ENCODE measurements around the gene HOXC10.

HOXC10 gene

DNA sequence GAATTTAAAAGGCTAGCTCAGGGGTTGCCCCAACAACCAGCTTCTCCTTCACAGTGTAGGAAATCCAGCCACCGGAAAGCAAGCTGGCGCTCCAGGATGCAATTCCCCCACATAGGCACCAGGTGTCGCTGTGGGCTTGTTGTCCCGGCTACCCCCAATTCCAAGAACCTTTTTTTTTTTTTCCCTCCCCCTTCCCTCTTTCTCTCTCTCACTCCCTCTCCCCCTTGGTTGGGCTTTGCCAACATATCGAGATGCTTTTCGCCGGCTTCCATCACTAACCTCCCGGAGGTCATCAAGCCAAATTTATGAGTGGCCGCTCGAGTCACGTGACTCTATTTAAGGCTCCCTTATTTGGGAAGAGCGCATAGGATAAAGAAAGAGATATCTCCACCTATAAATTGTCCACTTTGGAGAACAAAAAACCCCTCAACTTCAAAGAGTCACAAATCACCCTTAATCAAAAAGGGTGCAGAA, 47.7 kb downstream of the HOXC10 start, which contains the start of gene HOXC5:
Gene HOXC5, plus strand, starts transcription at position 424 of the 474 bp plus-strand sequence. CDS start 73 bp downstream, outside the sequence.
- Histone ChIP-seq H3K27me3 (ENCODE audit: insufficient read depth, poor library complexity, severe bottlenecking) (peaks cover 91% of the 10 kb centered on the region), H3K4me3 (replicated peaks; ENCODE audit: insufficient read depth, low read length) (no peak within 1 kb of the TSS), H3K27ac (replicated peaks) (no peak within 1 kb of the TSS)
- peak; percentile 32 to 68 for DNase-seq (ENCODE audit: low read depth in 1 of 2, low spot score in 1 of 2)
- no peak for TF ChIP-seq SPI1 (IDR thresholded peaks at IDR 0.05; ENCODE audit: borderline replicate concordance, low read depth)
- TF ChIP-seq, protein P1, sequence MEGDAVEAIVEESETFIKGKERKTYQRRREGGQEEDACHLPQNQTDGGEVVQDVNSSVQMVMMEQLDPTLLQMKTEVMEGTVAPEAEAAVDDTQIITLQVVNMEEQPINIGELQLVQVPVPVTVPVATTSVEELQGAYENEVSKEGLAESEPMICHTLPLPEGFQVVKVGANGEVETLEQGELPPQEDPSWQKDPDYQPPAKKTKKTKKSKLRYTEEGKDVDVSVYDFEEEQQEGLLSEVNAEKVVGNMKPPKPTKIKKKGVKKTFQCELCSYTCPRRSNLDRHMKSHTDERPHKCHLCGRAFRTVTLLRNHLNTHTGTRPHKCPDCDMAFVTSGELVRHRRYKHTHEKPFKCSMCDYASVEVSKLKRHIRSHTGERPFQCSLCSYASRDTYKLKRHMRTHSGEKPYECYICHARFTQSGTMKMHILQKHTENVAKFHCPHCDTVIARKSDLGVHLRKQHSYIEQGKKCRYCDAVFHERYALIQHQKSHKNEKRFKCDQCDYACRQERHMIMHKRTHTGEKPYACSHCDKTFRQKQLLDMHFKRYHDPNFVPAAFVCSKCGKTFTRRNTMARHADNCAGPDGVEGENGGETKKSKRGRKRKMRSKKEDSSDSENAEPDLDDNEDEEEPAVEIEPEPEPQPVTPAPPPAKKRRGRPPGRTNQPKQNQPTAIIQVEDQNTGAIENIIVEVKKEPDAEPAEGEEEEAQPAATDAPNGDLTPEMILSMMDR (IDR thresholded peaks at IDR 0.05; ENCODE audit: insufficient read depth, low read length): peak; percentile 73

DNA sequence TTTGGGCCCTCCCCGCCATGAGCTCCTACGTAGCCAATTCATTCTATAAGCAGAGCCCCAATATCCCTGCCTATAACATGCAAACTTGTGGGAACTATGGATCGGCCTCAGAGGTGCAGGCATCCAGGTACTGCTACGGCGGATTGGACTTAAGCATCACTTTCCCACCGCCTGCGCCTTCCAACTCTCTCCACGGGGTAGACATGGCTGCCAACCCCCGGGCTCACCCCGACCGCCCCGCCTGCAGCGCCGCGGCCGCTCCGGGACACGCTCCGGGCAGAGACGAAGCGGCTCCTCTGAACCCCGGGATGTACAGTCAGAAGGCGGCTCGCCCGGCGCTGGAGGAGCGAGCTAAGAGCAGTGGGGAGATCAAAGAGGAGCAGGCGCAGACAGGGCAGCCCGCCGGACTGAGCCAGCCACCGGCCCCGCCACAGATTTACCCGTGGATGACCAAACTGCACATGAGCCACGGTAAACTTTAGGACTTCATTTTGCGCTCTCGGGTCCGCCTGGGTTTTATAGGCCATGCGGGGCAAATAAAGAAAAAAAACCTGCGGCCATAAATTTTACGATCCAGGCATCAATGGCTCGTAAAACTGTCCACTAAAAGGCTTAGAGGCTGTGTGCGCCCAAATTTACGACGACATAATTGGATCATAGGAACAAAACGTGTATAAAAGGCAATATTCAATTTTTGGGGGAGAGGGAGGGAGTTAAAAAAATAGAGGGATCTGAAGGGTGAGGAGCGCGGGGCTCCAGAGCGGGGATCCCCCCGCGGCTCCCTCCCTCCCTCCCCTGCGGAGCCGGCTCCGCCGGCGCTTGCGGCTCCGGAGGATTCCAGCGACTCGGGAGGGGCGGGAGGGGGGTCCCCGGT, 48.4 kb downstream of the HOXC10 start:
- no peak for DNase-seq (ENCODE audit: low read depth in 1 of 2, low spot score in 1 of 2)
- Histone ChIP-seq H3K27me3 (ENCODE audit: insufficient read depth, poor library complexity, severe bottlenecking) (peaks cover 93% of the 10 kb centered on the region), H3K27ac (replicated peaks) (no peak overlapping the region), H3K4me3 (replicated peaks; ENCODE audit: insufficient read depth, low read length) (no peak overlapping the region)
- TF ChIP-seq, protein P1 (IDR thresholded peaks at IDR 0.05; ENCODE audit: insufficient read depth, low read length): no peak
- no peak for TF ChIP-seq SPI1 (IDR thresholded peaks at IDR 0.05; ENCODE audit: borderline replicate concordance, low read depth)
- TF ChIP-seq, protein P2, sequence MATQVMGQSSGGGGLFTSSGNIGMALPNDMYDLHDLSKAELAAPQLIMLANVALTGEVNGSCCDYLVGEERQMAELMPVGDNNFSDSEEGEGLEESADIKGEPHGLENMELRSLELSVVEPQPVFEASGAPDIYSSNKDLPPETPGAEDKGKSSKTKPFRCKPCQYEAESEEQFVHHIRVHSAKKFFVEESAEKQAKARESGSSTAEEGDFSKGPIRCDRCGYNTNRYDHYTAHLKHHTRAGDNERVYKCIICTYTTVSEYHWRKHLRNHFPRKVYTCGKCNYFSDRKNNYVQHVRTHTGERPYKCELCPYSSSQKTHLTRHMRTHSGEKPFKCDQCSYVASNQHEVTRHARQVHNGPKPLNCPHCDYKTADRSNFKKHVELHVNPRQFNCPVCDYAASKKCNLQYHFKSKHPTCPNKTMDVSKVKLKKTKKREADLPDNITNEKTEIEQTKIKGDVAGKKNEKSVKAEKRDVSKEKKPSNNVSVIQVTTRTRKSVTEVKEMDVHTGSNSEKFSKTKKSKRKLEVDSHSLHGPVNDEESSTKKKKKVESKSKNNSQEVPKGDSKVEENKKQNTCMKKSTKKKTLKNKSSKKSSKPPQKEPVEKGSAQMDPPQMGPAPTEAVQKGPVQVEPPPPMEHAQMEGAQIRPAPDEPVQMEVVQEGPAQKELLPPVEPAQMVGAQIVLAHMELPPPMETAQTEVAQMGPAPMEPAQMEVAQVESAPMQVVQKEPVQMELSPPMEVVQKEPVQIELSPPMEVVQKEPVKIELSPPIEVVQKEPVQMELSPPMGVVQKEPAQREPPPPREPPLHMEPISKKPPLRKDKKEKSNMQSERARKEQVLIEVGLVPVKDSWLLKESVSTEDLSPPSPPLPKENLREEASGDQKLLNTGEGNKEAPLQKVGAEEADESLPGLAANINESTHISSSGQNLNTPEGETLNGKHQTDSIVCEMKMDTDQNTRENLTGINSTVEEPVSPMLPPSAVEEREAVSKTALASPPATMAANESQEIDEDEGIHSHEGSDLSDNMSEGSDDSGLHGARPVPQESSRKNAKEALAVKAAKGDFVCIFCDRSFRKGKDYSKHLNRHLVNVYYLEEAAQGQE (IDR thresholded peaks at IDR 0.05; ENCODE audit: insufficient replicate concordance, low read depth): no peak
- no peak for TF ChIP-seq GABPA (IDR thresholded peaks at IDR 0.05; ENCODE audit: low read depth)
- TF ChIP-seq POLR2AphosphoS5 (IDR thresholded peaks at IDR 0.05; ENCODE audit: low read depth): no peak

DNA sequence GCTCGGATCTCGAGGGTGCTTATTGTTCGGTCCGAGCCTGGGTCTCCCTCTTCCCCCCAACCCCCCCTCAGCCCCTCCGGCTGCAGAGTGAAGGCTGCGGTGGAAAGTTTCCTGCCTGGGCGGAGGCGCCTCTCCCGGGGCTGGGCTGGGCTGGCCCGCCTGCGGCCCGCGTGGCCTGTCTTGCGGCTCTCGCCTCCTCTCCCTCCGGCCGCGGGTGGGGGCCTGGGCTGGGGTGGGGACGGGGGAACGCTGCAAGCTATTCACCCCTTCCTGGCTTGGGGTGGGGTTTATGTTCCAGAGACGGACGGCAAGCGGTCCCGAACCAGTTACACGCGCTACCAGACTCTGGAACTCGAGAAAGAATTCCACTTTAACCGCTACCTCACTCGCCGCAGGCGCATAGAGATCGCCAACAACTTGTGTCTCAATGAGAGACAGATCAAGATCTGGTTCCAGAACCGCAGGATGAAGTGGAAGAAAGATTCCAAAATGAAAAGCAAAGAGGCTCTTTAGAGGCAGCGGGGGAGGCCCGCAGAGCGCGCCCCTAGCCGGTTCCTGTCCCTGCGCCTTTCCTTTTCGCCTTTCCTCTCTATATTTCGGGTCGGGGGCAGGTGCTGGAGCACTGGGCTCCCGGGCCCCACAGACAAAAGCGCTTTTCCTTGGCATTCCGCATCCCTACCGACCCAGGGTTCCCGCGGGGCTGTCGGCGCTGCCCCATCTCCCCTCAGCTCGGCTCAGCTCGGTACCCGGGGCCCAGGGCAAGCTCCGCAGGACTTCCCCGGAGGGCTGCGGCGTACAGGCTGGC, 49.2 kb downstream of the HOXC10 start:
- H3K27me3 ChIP-seq (ENCODE audit: insufficient read depth, poor library complexity, severe bottlenecking): peaks cover 94% of the 10 kb centered on the region
- H3K4me3 ChIP-seq (replicated peaks; ENCODE audit: insufficient read depth, low read length): no peak overlapping the region
- no peak overlapping the region for H3K27ac ChIP-seq (replicated peaks)
- TF ChIP-seq GABPA (IDR thresholded peaks at IDR 0.05; ENCODE audit: low read depth): no peak
- TF ChIP-seq SPI1 (IDR thresholded peaks at IDR 0.05; ENCODE audit: borderline replicate concordance, low read depth): no peak
- TF ChIP-seq, protein P2 (IDR thresholded peaks at IDR 0.05; ENCODE audit: insufficient replicate concordance, low read depth): no peak
- TF ChIP-seq, protein P1 (IDR thresholded peaks at IDR 0.05; ENCODE audit: insufficient read depth, low read length): no peak
- no peak for TF ChIP-seq POLR2AphosphoS5 (IDR thresholded peaks at IDR 0.05; ENCODE audit: low read depth)
- DNase-seq (ENCODE audit: low read depth in 1 of 2, low spot score in 1 of 2): no peak
